OCI-LY3 (cell line): ENCODE results near the gene HELZ2.

Experiments used
- EZH2phosphoT487 ChIP-seq: fragments of 200-600 bp; shearing (Covaris generic); IDR thresholded peaks from 2 replicates; pipeline ENCODE4 v1.6.1; 2018; ENCODE audit warnings: antibody characterized with exemption, mixed run types, low read depth
- TF ChIP-seq, protein P1 (sequence below): fragments of 200-600, 300-600 bp; sonication (generic); IDR thresholded peaks from 2 replicates; pipeline ENCODE4 v1.5.1; 2014; ENCODE audit warnings: antibody characterized with exemption, low read length, low read depth

GRCh38 chr20:63619086-63619485 is 45.0 kb upstream of the HELZ2 start:
- TF ChIP-seq, protein P1, sequence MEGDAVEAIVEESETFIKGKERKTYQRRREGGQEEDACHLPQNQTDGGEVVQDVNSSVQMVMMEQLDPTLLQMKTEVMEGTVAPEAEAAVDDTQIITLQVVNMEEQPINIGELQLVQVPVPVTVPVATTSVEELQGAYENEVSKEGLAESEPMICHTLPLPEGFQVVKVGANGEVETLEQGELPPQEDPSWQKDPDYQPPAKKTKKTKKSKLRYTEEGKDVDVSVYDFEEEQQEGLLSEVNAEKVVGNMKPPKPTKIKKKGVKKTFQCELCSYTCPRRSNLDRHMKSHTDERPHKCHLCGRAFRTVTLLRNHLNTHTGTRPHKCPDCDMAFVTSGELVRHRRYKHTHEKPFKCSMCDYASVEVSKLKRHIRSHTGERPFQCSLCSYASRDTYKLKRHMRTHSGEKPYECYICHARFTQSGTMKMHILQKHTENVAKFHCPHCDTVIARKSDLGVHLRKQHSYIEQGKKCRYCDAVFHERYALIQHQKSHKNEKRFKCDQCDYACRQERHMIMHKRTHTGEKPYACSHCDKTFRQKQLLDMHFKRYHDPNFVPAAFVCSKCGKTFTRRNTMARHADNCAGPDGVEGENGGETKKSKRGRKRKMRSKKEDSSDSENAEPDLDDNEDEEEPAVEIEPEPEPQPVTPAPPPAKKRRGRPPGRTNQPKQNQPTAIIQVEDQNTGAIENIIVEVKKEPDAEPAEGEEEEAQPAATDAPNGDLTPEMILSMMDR: no peak
- no peak for TF ChIP-seq EZH2phosphoT487
